OCI-M2 (cell line): ENCODE data around the gene BEST2.
A peak's percentile ranks its signal among the peaks of the same experiment; 100 is the strongest.

Source experiments
- DNase-seq: peaks from one replicate; lab custom pipeline; 2025; ENCODE audit not compliant: unreplicated experiment; lab: John Stamatoyannopoulos, UW

BEST2 gene

GRCh38 chr19:12727745-12728433 is 23.7 kb upstream of the BEST2 start:
- DNase-seq = no peak

DNA sequence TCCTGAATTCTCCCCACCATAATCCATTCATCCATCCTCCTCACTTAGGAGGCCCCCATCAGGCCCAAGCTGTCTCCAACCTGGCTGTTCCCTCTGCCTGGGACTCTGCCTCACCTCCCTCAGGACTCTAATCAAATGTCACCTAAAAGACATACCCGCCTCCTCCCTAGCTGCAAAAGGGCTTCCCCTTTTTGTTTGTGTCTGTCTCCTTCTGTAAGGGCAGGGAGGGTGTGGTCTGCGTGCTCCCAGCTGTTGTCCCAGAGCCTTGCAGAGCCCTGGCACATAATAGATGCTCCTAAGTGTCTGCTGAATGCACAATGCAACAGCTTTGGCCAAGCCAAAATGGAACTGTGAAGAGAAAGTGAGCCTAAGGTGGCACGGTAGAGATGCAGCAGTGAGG is 21.5 kb upstream of the BEST2 start:
- no peak for DNase-seq

DNA sequence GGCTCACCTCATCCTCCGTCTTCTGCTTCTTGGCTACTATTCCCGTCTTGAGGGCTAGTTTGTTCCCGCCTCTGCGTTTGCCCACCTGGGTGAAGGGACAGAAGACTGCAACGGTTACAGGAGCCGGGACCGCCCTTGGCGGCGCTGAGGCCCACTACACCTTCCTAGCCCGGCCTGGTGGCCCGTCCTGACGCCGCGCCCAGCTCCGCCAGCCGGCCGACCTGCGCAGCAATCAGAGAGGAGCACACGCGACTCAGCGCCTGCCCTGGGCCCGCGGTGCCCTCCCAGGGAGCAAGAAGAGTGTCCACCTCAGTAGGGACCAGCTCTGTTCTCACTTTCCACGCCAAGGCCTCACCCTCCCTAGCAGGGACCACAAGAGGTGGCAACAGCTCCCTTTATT is 20.3 kb upstream of the BEST2 start:
- DNase-seq = no peak

- DNase-seq = no peak
Observed at GRCh38 chr19:12733369-12734214, 18.0 kb upstream of the BEST2 start.

DNA sequence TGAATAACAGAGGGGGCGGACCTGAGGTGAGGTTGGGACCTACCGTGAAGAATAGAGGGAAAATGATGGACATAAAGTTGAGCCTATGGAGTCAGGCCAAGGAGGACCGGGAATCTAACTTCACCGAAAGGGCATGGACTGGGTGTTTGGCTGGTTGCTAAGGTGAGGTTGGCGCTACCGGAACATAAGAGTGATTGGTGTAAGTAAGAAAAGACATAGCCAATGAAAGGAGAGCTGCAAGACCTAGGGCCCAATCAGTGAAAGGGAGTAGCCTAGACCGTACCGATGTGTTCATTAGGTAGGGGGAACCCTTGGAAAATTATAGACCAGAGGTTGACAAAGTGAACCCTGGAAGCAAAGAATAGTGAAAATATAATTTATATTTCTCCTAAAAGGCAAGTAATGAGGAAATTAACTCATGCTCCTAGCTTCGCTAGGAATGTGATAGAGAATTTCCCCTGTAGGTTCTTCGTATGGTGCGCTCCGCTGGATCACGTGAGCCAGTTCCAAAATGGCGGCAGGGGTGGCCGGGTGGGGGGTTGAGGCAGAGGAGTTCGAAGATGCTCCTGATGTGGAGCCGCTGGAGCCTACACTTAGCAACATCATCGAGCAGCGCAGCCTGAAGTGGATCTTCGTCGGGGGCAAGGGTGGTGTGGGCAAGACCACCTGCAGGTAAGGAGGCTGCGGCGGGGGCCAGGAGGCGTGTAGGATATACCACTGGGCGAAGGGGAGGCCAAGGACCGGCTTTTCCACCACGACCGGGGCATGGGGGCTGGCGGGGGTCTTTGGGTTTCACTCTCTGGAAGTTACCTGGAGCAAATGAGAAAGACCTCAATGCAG is 14.4 kb upstream of the BEST2 start, which contains the start of gene GET3:
TSS of gene GET3 (plus strand) at position 503 of the 840 bp plus-strand sequence. CDS start at position 512, 9 bp downstream.
- peak; percentile 100 for DNase-seq

- DNase-seq = no peak
Observed at GRCh38 chr19:12737835-12738351, 13.7 kb upstream of the BEST2 start.

GRCh38 chr19:12745166-12745897 is 6.3 kb upstream of the BEST2 start:
- no peak for DNase-seq

DNA sequence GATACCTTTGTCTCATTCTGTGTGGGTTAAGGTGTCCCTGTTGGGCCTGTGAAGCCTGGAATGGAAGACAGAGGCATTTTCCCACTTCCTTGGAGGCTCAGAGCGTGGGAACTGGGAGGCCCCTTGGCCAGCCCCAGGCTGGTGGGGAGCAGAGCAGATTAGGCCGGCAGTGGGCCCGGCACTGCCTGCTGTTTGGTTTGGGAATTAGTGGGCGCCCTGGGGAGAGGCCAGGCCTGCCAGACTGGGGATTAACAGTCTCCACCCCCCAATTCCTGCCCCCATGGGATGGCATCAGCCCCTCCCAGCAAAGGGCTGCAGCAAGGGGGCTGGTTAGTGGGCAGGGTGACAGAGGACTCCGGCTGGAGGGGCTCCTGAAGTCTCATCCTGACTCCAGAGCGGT is 3.1 kb upstream of the BEST2 start:
- DNase-seq = no peak

- no peak for DNase-seq
Observed at GRCh38 chr19:12749938-12750521, 1.6 kb upstream of the BEST2 start.

DNA sequence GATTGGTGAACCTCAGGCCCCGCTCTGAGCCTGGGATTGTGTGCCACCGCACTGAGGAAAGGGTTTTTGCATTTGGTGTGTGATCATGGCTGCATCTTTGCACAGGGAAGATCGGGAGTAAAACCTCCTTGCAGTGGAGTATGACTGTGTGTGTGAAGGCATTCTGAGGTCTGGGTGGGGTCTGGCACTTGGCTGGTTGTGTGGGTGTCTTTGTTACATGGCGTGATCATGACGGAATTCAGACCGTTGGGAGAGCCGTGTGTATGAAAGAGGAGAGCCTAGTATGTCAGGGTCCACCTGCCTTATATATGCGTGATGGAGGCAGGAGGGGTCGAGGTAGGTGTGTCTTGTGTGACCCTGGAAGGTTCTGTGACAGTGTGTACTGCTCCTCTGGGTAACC is 740 bp upstream of the BEST2 start:
- DNase-seq = no peak

GRCh38 chr19:12752056-12752781 is 628 bp downstream of the BEST2 start:
- DNase-seq = no peak

DNA sequence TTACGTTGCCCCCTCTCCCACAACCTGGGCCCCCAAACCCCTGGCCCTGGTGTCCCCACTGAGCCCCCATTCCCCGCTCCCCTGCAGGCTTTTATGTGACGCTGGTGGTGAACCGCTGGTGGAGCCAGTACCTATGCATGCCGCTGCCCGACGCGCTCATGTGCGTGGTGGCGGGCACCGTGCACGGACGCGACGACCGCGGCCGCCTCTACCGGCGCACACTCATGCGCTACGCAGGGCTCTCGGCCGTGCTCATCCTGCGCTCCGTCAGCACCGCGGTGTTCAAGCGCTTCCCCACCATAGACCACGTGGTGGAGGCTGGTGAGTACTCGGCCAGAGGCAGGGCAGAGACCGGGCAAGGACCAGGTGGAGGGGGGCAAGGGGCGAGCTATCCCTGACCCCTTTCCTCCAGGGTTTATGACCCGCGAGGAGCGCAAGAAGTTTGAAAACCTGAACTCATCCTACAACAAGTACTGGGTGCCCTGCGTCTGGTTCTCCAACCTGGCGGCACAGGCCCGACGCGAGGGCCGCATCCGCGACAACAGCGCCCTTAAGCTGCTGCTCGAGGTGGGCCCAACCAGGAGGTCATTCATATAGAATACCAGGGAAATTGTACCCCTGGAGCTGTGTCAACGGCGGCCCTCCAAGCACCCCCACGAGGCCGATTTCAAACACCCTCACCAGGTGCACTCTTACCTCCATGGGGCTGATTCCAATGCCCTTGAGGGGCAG is 3.0 kb downstream of the BEST2 start:
- DNase-seq = no peak

DNA sequence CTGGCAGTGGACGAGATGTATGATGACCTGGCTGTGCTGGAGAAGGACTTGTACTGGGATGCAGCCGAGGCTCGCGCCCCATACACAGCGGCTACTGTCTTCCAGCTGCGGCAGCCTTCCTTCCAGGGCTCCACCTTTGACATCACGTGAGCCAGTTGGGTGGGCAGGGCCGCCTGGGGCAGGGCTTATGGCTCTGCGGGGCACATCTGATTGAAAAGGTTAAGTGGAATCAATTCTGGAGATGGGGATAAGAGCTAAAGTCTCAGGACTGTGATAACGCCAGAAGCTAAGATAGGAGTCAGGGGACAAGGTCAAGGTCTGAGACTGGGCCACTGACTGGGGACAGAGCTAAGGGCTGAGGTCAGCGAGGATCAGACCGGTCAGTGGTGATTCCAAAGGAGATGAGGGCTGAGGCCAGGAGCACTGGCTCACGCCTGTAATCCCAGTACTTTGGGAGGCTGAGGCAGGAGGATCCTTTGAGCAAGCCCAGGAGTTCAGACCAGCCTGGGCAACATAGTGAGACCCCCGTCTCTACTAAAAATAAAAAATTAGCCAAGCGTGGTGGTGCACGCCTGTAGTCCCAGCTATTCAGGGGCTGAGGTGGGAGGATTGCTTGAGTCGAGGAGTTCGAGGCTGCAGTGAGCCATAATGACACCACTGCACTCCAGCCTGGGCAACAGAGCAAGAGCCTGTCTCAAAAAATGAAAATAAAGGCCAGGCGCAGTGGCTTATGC is 4.7 kb downstream of the BEST2 start:
- no peak for DNase-seq

- DNase-seq = no peak
Observed at GRCh38 chr19:12757544-12758274, 6.1 kb downstream of the BEST2 start.

GRCh38 chr19:12759686-12760085 is 8.1 kb downstream of the BEST2 start:
- DNase-seq = no peak

DNA sequence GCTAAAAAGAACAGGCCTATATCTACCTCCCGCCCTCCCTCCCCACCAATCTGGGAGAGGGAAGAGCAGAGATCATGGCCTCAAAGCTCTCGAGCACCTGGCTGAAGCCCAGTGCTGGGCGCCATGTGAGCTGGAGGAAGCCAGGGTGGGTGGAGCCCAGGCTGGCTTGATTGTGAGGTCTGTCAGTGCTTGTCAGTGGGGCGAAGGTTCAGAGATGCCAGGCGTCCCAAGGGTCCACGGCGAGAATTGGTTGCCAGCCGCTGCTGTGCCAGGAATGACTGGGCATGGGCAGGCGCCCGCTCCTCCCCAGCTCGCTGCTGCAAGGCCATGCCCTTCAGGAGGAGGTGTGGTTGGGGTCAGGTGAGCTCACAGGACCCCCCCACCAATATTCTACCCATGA is 11.5 kb downstream of the BEST2 start:
- DNase-seq = no peak

DNA sequence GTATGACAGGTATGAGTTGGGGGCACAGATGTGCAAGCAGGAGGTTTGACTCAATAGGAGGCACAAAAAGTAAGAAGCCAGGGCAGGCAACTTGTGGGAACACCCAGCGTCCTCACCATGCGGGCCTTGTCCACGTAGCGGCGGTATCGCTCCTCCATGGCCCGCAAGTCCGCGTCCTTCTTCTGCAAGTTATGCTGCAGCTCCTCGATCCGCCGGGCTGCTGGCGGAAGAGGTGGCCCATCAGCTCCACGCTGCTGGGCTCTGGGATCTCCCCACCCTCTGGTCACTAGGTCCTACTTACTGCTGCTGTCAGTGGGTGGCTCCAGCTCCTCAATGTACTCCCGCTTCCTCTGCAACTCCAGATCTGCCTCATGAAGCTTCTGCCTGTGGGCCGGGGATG is 13.1 kb downstream of the BEST2 start:
- no peak for DNase-seq
